SK-MEL-5 (cell line): ENCODE measurements around the gene NDST4. TPM values are rescaled to one million over a fixed set of nuclear protein-coding genes. Genes with fewer than 3 reads are reported as not detected.

Experiments used
- small RNA-seq, 2 experiments: library from RNA; depleted of rRNA; stranded (forward); fragments of <200 nt; gene quantifications; one replicate each; pipeline ENCODE3, GENCODE V24; 2014
- total RNA-seq: library from RNA; depleted of rRNA; stranded (reverse); fragments of >200 nt; shearing (Covaris generic); gene quantifications from 2 replicates; pipeline ENCODE4 v1.2.3, GENCODE V29; 2014

Gene NDST4
- total RNA-seq, 1 experiment from 2014 or later = 0.29 TPM

Small RNA genes within 50 kb of the gene (small RNA-seq; reads per million reads assigned to genes)
- gene RN7SL808P = 0 to 0.05 reads per million in 2 experiments
